K562 (cell line): ENCODE results near the gene NPHP3.

Source experiments
- MYBL2 ChIP-seq, 2 experiments: fragments of 450-650 bp in 1 of 2; sonication (generic) in 1 of 2; formaldehyde crosslinking in 1 of 2; IDR thresholded peaks; 2 replicates each; pipeline versions ENCODE4 v1.6.1 to v1.8.1; 2017 to 2022; ENCODE audit warnings: borderline replicate concordance in 1 of 2, inconsistent platforms in 1 of 2, low read depth in 1 of 2, mild to moderate bottlenecking in 1 of 2, missing genetic modification reagents in 1 of 2, moderate library complexity in 1 of 2
- NEUROD1 ChIP-seq: fragments of 150-350 bp; IDR thresholded peaks from 2 replicates; pipeline ENCODE4 v1.6.1; 2014; ENCODE audit warnings: borderline replicate concordance, low read length, low read depth; ENCODE audit not compliant: partially characterized antibody
- NR2C1 ChIP-seq, 2 experiments: fragments of 450-650 bp; IDR thresholded peaks; 2 replicates each; pipeline ENCODE4 v1.6.1; 2017; ENCODE audit warnings: mild to moderate bottlenecking in 2 of 2, antibody characterized with exemption in 1 of 2, inconsistent platforms in 1 of 2, missing compliant biosample characterization in 1 of 2, missing genetic modification characterization in 1 of 2
- PHF8 ChIP-seq: fragments of 200-600 bp; sonication (generic); IDR thresholded peaks from 2 replicates; pipeline ENCODE4 v1.6.1; 2012; ENCODE audit warnings: mixed run types, mild to moderate bottlenecking, inconsistent platforms, low read length, moderate library complexity, borderline replicate concordance
- YBX1 ChIP-seq: fragments of 450-650 bp; IDR thresholded peaks from 2 replicates; pipeline ENCODE4 v1.7.1; 2016; ENCODE audit warnings: mild to moderate bottlenecking
- ZBTB40 ChIP-seq, 2 experiments: fragments of 450-650 bp in 1 of 2; sonication (generic) in 1 of 2; formaldehyde crosslinking in 1 of 2; IDR thresholded peaks; 2 replicates each; pipeline versions ENCODE4 v1.7.1 to v1.9.0; 2016 to 2022; ENCODE audit warnings: inconsistent platforms in 1 of 2, mild to moderate bottlenecking in 1 of 2, missing genetic modification reagents in 1 of 2
- ZNF324 ChIP-seq: fragments of 250-450 bp; sonication (Bioruptor Pico); IDR thresholded peaks from 2 replicates; pipeline ENCODE4 v1.4.0; 2020; ENCODE audit warnings: mild to moderate bottlenecking

DNA sequence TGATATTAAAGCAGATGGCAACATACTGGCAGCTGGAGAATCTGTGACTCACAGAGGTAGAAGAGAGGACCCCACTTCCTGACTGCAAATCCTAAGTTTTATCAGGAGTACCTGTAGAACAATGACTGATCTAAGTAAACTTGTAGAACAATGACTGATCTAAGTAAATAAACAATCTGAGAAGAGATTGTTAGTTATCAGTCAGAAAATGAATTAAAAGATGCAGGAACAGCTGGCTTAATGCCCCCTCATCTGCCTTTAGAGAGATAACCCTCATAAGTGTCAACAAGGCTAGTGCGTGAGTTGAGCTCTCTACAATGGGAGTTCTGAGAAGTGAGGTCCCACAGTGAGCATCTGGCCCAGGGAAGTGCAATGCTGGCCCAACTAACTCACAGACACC is 77.2 kb downstream of the NPHP3 start:
- TF ChIP-seq ZBTB40 (IDR thresholded peaks at IDR 0.05) (no peak), ZBTB40 (CRISPR knock-in tag; IDR thresholded peaks at IDR 0.05) (no peak), ZNF324 (no peak), NR2C1 (IDR thresholded peaks at IDR 0.05) (no peak), NR2C1 (tag; IDR thresholded peaks at IDR 0.05) (no peak), PHF8 (no peak), NEUROD1 (no peak), MYBL2 (IDR thresholded peaks at IDR 0.05; ENCODE audit: low read depth) (no peak), MYBL2 (CRISPR knock-in tag; IDR thresholded peaks at IDR 0.05; ENCODE audit: borderline replicate concordance) (no peak), YBX1 (no peak)
